HG02885 (cell line): Measurements from ENCODE around the gene RBM19.
"Not testable (repeated sequence)": the region's sequence is repeated elsewhere in the genome, so short reads cannot be mapped to it uniquely, and the experiment has no call there.

Experiments used
- ATAC-seq: cut with Tn5 transposase; IDR thresholded peaks from one replicate; pipeline ENCODE4 v1.9.1; 2021; ENCODE audit warnings: mild to moderate bottlenecking; ENCODE audit not compliant: unreplicated experiment, poor library complexity

RBM19 gene

DNA sequence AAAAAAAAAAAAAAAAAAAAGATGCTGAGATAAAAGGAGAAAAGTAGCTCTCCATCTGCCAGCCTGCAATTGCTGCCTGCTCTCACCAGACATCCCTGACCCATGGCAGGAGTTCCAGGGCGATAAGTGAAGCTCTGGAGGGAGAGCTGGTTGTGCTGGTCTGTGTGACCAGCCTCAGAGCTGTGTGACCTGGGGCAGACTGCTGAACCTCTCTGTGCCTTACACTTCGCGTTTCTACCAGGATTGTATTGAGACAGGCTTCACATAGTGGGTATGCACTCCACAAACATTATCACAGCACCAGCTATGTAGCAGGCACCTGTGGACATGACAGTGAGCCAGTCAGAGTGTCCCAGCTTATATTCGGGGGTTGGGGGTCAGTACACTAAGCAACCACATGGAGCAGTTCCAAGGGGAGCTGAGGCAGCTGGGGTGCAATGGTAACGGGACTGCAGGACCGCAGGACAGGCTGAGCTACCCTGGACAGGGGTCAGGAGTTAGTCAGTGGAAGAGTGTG lies 57.5 kb downstream of the RBM19 start:
- no peak for ATAC-seq

DNA sequence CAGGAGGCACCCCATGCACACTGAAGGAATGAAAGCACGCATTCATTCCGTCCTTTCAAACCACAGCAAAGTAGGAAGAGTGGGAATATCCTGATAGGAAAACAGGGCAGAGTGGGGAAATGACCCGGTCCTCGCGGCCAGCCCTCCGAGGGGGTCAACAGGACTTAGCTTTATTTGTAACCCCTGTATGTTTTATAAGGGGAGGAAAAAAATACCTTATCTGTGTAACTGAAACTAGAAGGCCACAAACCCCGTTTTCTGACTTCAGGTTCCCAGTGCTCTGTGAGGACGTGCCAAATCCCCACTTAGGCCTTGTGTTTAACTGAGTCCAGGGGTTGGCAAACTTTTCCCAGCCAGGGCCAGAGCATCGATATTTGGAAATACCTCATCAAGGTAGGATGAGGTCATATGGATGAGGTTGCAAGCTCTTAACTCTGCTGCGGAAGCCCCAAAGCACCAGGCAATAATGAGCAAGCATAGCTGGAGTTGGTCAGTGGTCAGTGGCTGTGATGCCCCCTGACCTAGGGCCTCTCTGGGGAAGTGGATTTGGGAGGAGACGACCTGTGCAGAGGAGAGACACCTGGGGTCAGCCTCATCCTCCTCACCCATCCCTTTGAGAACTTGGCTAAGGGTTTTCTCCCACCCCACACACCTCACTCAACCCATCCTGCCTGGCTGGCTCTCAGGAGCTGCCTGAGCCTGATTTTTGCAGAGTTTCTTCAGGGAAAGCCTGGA lies 58.5 kb downstream of the RBM19 start:
- ATAC-seq, result no peak

DNA sequence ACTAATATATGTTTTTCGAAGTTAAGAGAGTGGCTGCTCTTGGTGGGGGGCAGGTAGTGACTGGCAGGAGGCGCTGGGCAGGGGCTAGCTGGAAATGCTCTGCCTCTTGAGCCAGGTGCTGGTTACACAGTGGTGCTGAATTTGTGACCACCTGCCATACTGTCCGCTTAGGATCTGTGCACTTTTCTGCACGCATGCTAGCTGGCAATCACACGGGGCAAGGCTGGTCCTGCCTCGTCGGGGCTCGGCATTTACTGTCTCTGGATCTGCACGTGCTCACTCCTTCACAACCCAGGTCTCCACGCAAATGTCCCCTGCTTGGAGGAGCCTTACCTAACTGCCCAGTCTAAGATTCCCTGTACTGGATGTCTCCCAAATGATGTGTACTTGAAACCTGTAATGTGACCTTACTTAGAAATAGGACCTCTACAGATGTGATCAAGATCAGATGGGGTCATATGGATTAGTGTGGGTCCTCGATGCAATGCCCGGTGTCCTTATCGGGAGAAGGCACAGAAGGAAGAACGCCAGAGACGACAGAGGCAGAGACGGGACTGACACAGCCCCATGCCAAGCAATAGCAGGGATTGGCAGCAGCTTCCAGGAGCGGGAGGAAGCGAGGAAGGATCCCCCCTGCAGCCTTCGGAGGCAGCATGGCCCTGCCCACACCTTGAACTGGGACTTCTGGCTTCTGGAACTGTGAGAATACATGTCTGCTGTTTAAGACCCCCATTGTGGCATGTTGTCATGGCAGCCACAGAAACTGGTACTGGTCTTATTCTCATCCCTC lies 59.5 kb downstream of the RBM19 start:
- no peak for ATAC-seq

DNA sequence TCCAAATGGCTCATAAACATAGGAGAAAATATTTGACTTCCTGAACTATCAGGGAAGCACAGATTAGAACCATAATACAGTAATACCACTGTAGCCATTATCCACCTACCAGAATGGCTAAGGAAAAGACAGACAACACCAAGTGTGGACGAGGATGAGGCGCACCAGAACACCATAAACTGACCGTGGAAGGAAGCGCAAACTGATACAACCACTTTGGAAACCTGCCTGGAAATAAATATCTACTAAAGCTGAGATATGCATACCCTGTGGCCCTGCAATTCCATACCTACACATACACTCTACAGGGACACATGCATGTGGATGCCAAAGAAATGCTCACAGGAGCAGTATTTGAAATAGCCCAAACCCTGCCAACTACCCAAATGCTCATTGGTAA lies 60.3 kb downstream of the RBM19 start:
- no peak for ATAC-seq

DNA sequence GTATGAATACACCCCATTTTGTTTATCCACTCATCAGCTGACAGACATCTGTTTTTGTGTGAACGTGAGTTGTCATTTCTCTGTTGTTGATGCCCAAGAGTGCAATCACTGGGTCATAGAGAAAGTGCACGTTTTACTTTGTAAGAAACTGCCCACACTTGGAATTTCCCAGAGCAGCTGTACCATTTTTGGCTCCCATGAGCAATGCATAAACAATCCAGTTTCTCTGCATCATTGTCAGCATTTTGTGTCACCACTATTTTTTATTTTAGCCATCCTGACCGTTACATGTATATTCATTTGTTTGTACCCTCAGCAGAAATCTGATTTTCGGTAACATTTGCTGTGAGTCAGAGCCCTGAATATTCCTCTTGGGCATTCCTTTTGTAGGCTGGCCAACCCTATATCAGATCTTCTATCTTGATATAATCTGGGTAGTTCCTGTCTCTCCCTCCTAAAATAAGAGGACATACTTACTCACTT lies 62.7 kb downstream of the RBM19 start:
- no peak for ATAC-seq

DNA sequence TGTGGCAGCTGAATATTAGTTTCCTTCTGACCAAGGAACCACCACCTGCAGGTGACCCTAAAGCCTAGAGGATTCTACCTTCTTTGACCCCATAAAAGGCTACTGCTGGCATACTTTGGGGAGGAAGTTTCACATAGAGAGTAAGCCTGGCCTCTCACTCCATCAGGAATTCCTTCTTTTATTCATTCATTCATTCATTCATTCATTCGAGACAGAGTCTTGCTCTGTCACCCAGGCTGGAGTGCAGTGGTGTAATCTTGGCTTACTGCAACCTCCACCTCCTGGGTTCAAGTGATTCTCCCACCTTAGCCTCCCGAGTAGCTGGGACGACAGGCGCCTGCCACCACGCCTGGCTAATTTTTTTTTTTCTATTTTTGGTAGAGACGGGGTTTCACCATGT lies 64.8 kb downstream of the RBM19 start:
- ATAC-seq, result not testable (repeated sequence)

DNA sequence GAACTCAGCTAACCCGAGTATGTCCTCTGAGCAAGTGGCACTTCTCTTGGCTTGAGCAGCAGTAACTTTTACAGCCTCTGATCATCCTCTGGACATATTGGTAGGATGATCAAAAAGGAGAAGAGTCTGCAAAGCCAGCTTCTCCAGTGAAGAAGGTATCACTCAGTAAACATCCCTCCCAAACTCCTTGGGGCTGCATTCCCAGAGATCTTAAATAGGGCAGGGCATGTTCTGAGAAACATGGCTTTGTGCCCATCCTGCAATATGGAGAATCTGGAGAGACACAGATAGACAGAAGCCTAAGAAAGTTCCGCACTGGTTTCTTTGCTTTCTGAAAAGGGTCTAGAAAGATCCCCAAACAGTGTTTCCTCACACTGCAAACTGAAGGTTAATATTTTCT lies 65.4 kb downstream of the RBM19 start:
- ATAC-seq, result no peak

DNA sequence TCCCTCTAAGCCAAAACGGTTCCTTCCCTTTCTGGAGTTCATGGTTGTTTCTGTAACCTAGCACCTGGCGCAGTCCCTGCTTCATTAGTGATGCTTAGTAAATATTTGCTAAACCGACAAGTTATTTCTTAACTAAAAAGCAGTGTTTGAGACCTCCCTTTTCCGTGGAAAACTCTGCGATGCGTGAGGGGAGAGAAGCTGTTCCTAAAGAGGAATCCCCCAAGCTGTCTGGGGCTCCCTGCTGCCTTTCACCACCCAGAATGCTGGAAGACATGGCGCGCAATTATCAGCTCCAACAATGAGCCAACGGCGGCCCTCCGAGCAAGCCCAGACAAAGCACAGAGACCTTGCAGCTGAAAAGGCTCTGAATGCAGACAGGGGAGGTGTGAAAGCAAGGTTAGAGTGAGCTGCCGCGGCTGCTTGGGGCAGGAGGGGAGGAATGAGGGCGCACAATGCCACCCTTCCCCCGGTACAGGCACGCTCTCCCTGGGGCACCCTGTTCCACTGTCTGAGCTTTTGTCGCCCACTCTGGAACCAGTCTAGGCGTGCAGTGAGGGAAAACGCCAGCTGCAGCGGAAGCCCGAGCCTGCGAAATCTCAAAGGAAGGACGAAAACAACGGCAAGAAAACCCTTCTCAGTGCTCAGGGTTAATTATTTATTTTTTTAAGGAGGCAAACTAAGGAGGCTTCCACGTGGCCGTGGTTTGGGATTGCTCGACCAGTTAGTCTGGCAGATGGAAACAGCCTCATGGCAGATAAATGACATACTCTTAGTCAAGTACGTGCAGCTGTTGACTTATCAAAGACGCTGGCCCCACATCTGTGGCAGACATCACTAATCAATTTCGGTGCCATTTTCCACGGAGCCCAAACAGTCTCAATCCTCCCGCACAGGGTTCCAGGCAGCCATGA lies 66.3 kb downstream of the RBM19 start:
- ATAC-seq, result no peak

DNA sequence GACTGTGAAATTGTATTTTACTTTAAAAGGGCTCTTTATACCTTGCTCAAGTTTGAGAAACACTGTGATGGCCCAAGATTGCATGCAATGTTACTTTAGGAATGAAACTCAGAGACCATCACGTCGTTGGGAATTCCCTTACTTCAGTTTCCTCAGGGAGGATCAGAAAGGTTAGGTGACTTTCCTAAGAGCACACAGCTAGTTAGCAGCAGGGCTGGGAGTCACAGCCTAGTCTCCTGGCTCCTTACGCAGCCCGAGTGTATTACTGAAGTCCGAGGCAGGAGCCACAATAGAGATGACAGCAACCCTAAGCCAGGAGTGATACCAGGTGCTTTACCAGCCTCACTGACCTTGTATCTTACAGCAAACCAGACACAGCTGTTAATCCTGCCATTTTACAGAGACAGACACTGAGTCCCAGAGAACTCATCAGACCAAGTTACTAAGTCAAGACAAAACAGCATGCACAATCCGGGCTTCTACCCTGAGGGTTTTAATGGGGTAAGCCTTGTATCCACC lies 67.0 kb downstream of the RBM19 start:
- no peak for ATAC-seq

DNA sequence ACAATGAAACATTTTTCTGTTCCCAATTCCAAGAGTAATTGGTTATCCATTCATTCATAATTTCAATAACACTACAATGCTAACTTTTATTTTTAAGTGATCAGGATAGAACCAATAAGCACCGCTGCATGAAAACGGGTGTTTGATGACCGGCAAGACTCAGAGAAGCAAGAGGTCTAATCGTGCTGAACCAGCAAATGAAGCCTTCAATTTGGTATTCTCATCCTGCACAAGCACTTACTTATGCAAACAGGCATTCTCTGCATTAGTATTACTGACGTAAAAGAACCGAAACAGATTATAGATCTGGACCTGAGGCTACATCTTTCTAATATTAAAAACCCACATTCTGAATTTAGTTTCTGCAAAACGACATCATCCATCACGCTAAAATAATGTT lies 67.7 kb downstream of the RBM19 start:
- ATAC-seq, result no peak

DNA sequence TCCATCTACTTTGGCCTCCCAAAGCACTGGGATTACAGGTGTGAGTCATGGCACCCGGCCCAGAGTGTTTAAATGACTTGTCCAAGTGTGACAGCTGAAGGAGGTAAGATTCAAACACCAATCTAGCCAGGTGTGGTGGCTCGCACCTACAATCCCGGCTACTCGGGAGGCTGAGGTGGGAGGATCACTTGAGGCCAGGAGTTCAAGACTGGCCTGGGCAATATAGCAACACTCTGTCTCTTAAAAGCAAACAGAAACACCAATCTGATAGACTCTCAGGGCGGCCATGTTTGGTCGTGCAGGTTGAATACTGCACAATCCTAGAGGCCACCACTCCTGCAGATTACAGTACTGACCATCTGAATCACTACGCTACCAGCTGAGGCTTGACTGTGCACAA lies 68.7 kb downstream of the RBM19 start:
- ATAC-seq, result no peak

DNA sequence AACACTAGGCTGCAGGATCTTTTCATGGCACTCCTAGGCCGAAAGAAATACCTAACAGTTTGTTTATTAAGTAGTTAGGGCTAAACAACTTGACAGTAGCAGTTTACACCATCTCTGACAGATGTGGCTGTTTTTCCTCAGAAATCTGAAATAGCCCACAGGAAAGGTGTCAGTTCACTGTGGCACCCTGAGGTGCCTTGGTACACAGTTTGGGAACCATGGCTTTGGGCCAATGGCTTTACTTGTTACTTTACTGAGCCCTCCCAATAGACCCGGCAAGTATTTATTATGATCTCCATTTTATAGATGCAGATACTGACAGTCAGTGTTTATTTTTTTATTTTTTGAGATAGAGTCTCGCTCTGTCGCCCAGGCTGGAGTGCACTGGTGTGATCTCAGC lies 69.3 kb downstream of the RBM19 start:
- ATAC-seq, result no peak

DNA sequence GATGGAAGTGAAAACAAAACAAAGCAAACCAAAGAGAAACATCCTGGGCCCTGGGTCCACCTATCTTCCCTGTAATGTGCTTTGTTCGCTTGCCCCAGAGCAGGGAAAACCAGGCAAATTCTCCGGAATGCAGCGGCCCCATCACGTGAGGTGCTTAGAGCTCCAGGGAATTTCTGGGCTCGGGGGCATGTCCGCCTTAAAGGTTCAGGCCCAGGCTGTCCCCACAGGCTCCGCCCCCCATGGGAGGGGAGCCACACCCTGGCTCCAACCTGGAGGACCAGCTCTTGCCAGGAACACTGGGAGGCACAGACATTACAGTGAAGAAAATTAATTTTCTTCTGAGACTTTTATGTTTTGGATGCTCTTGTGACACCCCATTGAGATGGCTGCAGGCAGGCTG lies 69.9 kb downstream of the RBM19 start:
- ATAC-seq, result no peak

DNA sequence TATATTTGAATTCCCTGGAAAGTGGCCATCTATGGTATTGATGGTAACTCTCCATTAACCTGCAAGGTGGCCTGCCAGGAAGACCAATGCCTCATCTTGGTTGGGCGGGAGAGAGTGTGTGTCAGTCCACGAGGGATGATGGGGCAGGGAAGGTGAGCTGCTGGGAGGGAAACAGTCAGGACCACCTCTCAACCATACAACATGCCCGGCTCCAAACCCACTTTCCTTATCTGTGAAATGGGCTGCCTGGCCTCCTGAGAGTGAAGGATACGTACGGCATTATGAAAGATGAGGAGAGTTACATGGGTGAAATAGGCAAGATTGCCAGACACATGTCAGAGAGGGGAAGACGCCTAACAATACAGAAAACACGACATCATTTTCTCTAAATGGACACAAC lies 70.9 kb downstream of the RBM19 start:
- no peak for ATAC-seq

DNA sequence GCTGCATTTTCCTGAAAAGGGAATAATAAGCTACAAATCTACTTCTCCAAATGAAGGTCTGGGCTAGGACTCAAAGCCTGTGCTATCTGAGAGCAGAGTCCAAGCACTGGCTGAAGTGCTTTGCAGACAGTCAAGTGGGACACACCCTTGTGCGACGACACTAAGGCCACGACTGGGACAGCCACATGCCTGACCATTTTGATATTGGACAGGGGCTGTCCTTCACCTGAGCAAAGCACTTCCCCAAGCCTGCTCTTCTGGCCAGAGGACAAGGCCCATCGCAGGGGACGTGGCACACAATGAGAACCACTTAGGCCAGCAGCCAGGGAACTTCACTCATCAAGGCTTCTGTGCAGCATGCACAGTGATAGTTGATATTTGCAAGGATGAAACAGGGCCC lies 71.4 kb downstream of the RBM19 start:
- no peak for ATAC-seq

DNA sequence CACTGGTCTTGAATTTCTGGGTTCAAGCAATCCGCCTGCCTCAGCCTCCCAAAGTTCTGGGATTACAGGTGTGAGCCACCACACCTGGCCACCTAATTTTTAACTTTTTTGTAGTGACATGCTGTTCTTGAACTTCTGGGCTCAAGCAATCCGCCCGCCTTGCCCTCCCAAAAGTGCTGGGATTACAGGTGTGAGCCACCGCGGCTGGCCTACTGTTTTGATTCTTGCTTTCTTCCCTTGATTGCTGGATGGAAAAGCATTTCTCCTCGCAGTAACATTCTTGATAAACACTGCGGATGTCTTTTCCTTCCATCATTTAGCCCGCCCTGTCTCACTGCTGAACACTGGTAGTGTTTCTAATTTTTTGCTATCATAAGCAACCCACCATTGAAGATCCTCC lies 72.9 kb downstream of the RBM19 start:
- ATAC-seq, result no peak

DNA sequence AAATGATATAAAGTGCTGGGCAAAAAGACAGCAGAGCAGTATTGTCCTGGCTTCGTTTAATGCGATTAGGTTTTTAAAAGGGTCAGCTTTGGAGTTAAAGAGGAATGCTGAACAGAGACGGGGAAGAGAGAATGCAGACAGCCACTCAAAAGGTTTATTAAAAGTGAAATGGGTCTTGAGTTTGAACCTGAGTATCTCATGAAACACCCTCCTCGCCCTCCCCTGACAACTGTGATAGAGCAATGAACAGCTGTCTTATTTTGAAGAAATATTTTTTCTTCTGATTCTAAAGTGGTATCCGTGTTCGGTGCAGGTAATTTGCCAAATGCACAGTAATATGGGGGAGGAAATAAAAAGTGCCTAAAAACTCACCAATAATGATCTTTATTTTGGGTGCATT lies 73.6 kb downstream of the RBM19 start:
- no peak for ATAC-seq

DNA sequence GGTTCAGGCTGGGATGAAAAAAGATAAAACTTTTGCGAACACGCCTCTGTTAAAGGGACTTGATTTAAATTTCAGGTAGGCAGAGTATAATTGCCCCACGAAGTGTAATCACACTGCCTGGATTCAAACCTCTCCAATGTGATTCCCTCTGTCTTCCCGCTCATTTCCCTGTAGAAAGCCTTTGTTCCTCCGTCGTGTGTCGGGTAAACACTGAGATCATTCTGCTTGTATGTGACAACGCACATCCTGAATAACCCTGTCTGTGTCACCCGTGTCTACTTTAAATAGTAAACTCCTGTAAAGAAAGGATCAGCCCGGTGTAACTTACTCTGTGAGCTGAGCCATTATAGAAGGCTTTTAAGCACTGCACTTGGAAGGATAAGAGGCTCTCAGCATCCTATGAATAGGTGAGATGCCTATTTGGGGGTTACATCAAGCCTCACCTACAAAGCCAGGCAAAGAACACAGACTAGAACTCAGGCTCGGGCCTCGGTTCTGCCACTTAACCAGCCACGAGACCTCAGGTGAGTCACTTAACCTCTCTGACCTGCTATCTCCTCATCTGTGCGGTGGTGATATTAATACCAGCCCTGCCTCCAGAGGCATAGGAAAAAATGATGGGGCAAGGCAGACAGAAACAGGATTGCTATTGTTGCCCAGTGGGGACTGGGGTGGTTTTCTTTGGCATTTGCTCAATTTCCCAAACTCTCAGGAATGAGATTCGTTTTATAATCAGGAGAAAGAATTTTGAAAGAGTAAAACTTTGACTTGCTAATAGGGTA lies 74.2 kb downstream of the RBM19 start:
- ATAC-seq, result no peak

DNA sequence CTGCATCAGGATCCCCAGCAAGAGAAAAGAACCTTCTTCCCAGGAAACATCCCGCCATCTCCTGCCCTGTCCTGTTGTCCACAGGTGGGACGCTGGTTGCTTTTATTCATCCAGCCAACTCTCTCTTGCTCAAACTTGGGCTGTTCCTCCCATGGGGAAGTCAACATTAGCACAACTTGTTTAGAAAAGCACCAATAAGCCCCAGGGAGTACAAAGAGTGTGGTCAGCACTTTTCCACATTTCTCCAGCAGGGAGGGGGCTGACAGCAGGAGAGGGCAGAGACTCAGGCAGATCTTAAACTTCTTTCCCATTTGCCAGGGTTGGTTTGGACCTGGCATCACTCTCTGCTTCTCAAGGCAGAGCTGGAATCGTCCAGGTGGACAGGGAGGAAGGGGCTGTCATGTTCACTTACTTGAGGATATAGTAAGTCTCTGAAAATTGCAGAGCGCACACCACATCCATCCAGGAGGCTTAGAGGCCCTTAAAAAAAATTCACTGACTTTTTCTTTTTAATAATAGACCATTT lies 74.9 kb downstream of the RBM19 start:
- ATAC-seq, result no peak
